Large intestine (tissue), 3 donors: Measurements from ENCODE around the gene CTNNA2. TPM values are rescaled to one million over a fixed set of nuclear protein-coding genes. Genes with fewer than 3 reads are reported as not detected.

Experiments used
- DNase-seq, 2 donors: peaks; one replicate each; pipeline versions ENCODE4 v3.0.0 to v3.0.0-alpha.2; 2013
- H3K27ac ChIP-seq: one replicate; pipeline ENCODE4 v1.5.1; 2013; ENCODE audit warnings: low read length
- H3K27me3 ChIP-seq: 2 replicates; pipeline ENCODE4 v1.6.1; 2013; ENCODE audit warnings: low read length; ENCODE audit not compliant: control insufficient read depth, insufficient read depth
- H3K36me3 ChIP-seq: 2 replicates; pipeline ENCODE4 v1.6.1; 2013; ENCODE audit warnings: low read length; ENCODE audit not compliant: control insufficient read depth, insufficient read depth
- H3K4me1 ChIP-seq: one replicate; pipeline ENCODE4 v1.6.1; 2013; ENCODE audit warnings: low read length; ENCODE audit not compliant: control insufficient read depth, insufficient read depth
- H3K4me3 ChIP-seq: one replicate; pipeline ENCODE4 v1.5.1; 2013; ENCODE audit warnings: low read length
- H3K9me3 ChIP-seq: one replicate; pipeline ENCODE4 v1.6.1; 2013; ENCODE audit warnings: mild to moderate bottlenecking, low read depth, low read length, moderate library complexity; ENCODE audit not compliant: control insufficient read depth
- WGBS: methylation state at CpG from one replicate; pipeline ENCODE4 v1.1.5; 2013; ENCODE audit warnings: low lambda C conversion rate; ENCODE audit not compliant: insufficient coverage; 5-methylcytosine and 5-hydroxymethylcytosine counted together
- polyA plus RNA-seq: library from polyadenylated mRNA; unstranded; fragments of 120-200 nt; gene quantifications from one replicate; pipeline ENCODE4 v1.2.1, GENCODE V29; 2013

CTNNA2 gene
- polyA plus RNA-seq, 1 donor = 7.5 TPM

DNA sequence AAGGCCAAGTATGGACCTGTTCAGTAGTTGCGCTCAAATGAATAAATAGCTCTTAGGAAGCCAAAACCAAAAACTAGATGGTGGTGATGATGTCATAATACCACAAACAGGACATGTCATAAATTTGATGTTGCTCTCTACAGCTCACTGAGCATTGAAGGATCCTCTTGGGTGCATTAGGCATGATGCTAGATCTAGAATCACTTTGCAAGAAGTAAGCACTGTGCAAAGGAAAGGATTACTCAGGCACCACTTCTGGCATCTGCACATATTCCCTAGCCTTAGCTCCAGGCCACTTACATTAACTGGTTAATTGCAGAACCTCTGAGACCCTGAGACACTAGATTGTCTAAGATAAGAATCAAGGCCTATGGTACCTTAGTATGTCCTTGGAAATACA, 733.7 kb downstream of the CTNNA2 start:
- no peak for DNase-seq
- no peaks in the 10 kb centered on the region for H3K4me1 ChIP-seq
- no CpG with 5 or more reads among the region's 1 CpG for WGBS
- H3K36me3 ChIP-seq = no peaks in the 10 kb centered on the region
- no peak overlapping the region for H3K4me3 ChIP-seq
- no peaks in the 10 kb centered on the region for H3K9me3 ChIP-seq
- H3K27me3 ChIP-seq = no peaks in the 10 kb centered on the region
- H3K27ac ChIP-seq = no peak overlapping the region

DNA sequence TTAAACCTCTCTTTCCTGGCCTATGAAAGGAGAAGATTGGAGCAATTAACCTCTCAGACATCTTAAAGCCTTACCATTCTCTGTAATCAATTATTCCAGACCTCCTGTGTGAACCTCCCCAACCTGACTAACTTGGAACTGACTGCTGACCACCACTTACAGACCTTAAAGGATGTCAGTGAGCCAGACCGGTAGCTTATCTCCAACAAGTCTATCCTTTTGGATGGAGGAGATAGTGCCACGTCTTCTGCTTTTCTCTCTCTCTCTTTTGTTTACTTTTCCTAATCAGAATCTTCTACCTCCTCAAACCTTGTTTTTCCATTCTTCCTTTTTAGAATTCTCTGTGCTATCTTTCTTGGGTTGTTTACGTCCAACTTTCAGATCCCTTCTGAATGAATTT, 734.5 kb downstream of the CTNNA2 start:
- no peaks in the 10 kb centered on the region for H3K4me1 ChIP-seq
- H3K27me3 ChIP-seq = no peaks in the 10 kb centered on the region
- no peaks in the 10 kb centered on the region for H3K36me3 ChIP-seq
- no peak for DNase-seq
- no peak overlapping the region for H3K4me3 ChIP-seq
- WGBS = no CpG with 5 or more reads among the region's 3 CpGs
- no peak overlapping the region for H3K27ac ChIP-seq
- no peaks in the 10 kb centered on the region for H3K9me3 ChIP-seq

DNA sequence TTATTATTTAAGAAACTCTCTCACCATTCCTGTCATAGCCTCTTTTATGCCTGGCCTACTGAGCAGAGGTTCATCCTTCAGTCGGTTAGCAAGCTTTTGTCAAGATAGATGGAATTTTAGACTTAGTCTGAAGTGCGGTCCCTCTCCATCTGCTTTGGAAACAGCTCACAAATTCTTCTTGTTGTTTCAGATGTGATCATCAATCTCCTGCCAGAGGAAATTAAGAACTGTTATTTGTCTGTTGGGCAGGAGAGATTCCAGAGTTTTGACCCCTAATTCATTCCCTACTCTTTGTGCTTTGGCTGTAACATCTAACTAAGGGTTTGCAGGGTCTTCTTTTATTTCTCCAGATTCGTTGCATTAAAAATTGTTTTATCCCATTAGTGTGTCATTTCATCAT, 735.3 kb downstream of the CTNNA2 start:
- H3K4me1 ChIP-seq = no peaks in the 10 kb centered on the region
- no peaks in the 10 kb centered on the region for H3K9me3 ChIP-seq
- no peak overlapping the region for H3K27ac ChIP-seq
- H3K27me3 ChIP-seq = no peaks in the 10 kb centered on the region
- no peak for DNase-seq
- no CpG with 5 or more reads among the region's 3 CpGs for WGBS
- H3K4me3 ChIP-seq = no peak overlapping the region
- no peaks in the 10 kb centered on the region for H3K36me3 ChIP-seq

DNA sequence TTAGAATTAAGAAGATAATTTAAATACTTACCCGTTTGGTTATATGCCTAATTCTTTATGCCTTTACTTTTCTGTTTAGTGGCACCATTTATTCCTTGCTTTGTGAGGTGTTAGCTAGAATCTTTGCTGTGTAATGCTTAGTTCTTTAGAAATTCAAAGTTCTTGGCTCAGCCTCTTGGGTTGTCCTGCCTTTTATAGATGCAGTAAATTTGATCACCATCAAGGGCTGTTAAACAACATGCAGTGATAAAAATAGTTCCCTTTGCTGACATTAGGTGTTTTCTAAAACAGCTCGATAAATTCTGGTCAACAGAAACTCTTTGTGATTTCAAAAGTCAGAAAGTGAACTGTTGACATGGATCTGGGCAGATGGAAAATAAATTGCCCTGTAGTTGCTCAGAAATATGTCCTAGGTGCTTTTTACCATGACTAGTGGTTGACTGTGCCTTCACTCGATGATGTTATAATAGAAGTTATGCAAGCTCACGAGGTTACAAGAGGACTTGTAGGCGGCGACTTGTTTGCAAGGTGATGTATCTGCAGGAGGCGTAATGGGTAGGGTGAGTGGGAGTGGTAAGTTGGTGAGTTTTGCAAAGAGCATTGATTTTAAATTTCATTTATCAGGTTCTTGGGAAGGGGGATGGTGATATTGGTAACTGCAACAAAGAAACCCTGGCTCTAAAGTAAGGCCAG, 739.6 kb downstream of the CTNNA2 start:
- DNase-seq = no peak
- 83% methylated on average over 1 of the region's 7 CpGs for WGBS

DNA sequence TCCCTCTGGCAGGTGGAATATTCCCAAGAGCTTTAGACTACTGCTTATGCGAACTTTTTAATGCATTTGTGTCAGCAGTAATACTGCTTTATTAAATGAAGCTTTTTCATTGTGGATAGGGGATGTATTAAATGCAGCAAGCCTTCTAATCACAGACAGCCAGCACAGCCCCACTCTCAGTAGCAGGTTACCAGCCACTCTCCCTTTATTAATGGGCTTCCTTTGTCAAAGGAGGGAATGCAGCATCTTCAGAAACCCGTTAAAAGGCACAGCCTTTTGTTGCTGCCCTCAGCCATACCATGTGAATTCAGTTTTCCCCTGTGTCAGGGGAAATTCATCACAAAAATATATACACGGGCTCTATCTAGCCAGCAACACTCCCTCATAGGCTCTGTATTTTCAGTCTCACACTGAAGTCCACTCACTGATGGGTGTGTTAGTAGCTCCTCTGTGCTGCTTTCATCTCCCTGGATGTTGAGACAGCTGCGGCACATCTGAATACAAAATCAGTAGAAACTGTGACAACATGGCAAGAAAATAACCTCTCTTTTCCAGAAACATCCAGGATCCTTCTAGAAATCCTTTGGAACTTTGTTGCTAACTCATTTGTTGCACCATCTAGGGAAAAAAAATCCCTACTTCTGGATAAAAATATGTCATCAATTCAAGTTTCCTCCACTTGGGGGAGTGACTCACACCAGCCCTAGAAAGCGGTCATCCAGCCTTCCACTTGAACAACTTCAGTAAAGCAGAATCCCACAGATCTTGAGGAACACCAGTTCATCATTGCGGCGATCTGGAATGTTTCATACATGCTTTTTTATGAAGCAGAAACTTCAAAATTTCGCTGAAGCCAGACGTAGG, 743.3 kb downstream of the CTNNA2 start:
- no peak overlapping the region for H3K4me3 ChIP-seq
- no peaks in the 10 kb centered on the region for H3K27me3 ChIP-seq
- H3K27ac ChIP-seq = no peak overlapping the region
- DNase-seq = peak in 1 of 2 donors; percentile 3
- H3K36me3 ChIP-seq = no peaks in the 10 kb centered on the region
- no peaks in the 10 kb centered on the region for H3K4me1 ChIP-seq
- WGBS = no CpG with 5 or more reads among the region's 9 CpGs
- no peaks in the 10 kb centered on the region for H3K9me3 ChIP-seq

More for the DNA sequence above, 739.6 kb downstream of the CTNNA2 start:
- H3K9me3 ChIP-seq = no peaks in the 10 kb centered on the region
- no peaks in the 10 kb centered on the region for H3K4me1 ChIP-seq
- no peaks in the 10 kb centered on the region for H3K27me3 ChIP-seq
- H3K36me3 ChIP-seq = no peaks in the 10 kb centered on the region
- H3K27ac ChIP-seq = no peak overlapping the region
- H3K4me3 ChIP-seq = no peak overlapping the region

DNA sequence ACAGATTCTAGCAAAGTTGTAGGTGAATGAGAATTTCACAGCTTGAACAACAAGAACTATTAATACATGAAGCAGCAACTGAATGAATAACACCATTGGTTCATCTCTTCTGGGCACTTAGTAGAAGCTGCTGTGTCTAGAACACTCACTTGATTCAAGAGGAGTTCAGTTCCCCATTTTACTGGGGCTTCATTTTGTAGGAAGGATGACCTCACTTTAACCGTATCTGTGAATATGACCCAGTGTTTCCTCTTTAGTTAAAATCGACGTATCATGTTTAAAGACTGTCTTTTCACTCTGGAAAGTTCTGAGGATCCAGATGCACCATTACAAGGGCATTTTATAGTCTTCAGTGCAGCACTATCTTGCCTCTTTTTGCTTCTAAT, 743.9 kb downstream of the CTNNA2 start:
- Histone ChIP-seq H3K27me3 (no peaks in the 10 kb centered on the region), H3K4me1 (no peaks in the 10 kb centered on the region), H3K36me3 (no peaks in the 10 kb centered on the region), H3K4me3 (no peak overlapping the region), H3K27ac (no peak overlapping the region), H3K9me3 (no peaks in the 10 kb centered on the region)
- 75% methylated on average over 3 of the region's 3 CpGs for WGBS
- no peak for DNase-seq

DNA sequence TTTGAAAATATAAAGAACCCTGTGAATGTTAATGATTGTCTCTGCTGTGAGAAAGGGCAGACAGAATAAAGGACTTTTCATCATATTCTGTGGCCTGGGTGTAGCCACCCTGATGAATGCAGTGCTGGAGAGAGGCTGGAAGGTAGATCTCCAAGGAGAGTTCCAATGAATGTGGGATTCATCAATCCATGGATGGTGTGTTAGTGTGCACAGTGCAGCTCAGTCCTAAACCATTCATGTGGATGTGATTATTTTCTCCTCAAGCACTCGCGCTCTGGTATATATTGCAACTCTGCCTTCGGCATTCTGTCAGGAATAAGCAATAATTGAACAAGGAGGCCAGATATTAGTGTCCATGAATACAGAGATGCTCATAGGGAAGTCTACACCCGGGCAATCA, 744.6 kb downstream of the CTNNA2 start:
- WGBS = no CpG with 5 or more reads among the region's 4 CpGs
- no peaks in the 10 kb centered on the region for H3K36me3 ChIP-seq
- no peaks in the 10 kb centered on the region for H3K9me3 ChIP-seq
- no peak for DNase-seq
- H3K27ac ChIP-seq = no peak overlapping the region
- H3K4me1 ChIP-seq = no peaks in the 10 kb centered on the region
- H3K27me3 ChIP-seq = no peaks in the 10 kb centered on the region
- H3K4me3 ChIP-seq = no peak overlapping the region

DNA sequence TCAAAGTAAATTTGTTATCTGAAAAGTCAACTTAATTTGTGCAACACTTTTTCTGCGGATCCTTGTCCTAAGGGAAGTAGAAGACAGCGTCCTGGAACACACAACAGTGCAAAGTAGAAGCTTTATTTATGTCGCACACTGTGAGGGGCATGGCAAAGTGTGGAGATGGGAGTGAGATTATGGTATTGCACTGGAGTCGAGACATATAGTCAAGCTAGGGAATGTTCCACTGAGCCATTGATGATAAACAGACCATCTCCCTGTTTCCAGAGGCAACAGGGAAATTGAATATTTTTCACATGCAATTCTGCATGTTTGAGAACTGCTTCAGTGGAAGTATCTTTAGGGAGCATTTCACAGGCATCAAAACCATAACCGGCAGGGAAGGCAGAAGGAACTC, 745.5 kb downstream of the CTNNA2 start:
- H3K27me3 ChIP-seq = no peaks in the 10 kb centered on the region
- no peaks in the 10 kb centered on the region for H3K36me3 ChIP-seq

DNA sequence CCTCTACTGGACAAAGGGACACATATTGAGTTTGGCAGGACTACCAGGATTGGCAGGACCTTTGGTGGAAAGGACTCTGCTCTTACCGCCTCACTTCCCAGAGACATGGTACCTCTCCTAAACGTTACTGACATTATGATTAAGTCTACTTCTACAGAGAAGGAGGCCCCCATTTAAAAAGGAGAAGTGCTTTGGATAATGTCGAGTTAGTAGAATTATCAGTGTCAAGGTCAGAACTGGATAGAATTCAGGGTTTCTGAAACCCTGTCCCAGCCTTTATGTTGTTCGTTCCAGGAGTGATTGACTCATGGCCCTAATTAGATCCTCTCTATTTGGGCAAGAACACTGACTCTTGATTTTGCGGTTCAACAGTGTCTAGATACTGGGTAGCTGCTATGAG, 745.9 kb downstream of the CTNNA2 start:
- no CpG with 5 or more reads among the region's 5 CpGs for WGBS

More for the DNA sequence above, 745.5 kb downstream of the CTNNA2 start:
- no CpG with 5 or more reads among the region's 5 CpGs for WGBS
- Histone ChIP-seq H3K4me3 (no peak overlapping the region), H3K4me1 (no peaks in the 10 kb centered on the region), H3K27ac (no peak overlapping the region), H3K9me3 (no peaks in the 10 kb centered on the region)
- no peak for DNase-seq

DNA sequence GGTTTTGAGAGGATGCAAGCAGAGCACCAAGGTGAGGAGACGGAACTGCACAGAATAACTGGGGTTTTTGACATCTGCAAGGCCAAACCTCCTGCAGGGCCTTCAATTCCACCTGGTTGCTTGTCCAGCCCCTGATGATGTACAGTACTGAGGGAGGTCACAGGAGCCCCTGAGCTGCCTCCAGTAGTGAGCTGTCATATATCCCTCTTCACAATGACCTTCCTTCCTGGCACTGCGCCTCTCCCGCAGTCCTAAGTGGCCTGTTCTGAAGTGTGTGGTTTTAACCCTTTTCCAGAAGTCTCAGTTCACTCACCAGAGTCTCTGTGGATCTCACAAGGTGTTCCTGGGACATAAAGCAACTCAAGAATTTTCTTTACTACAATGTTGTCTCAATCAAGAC, 746.4 kb downstream of the CTNNA2 start:
- no CpG with 5 or more reads among the region's 3 CpGs for WGBS
- Histone ChIP-seq H3K27ac (no peak overlapping the region), H3K36me3 (no peaks in the 10 kb centered on the region), H3K9me3 (no peaks in the 10 kb centered on the region), H3K4me1 (no peaks in the 10 kb centered on the region), H3K4me3 (no peak overlapping the region), H3K27me3 (no peaks in the 10 kb centered on the region)
- DNase-seq = no peak

More for the DNA sequence above, 745.9 kb downstream of the CTNNA2 start:
- no peaks in the 10 kb centered on the region for H3K9me3 ChIP-seq
- no peaks in the 10 kb centered on the region for H3K36me3 ChIP-seq
- H3K4me1 ChIP-seq = no peaks in the 10 kb centered on the region
- no peaks in the 10 kb centered on the region for H3K27me3 ChIP-seq
- H3K4me3 ChIP-seq = no peak overlapping the region
- DNase-seq = no peak
- no peak overlapping the region for H3K27ac ChIP-seq
